Measurements from ENCODE around the gene WNK4.
A peak's percentile ranks its signal among the peaks of the same experiment; 100 is the strongest.

The WNK4 gene

DNA sequence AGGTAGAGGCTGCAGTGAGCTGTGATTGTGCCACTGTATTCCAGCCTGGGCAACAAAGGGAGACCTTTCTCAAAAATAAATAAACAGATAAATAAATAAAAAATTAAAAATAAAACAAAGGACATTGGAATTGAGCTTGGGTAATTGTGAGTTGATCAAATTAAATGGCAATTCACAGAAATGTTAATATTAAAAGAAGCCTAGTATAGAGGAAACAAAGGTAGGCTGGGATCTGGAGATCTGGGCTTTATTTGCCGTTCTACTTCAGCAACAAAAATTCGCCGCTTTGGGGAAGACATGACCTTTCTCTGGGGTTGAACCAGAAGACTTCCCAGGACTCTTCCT lies 7.5 kb upstream of the WNK4 start:
- no peak for DNase-seq (ENCODE audit: low read depth)

DNA sequence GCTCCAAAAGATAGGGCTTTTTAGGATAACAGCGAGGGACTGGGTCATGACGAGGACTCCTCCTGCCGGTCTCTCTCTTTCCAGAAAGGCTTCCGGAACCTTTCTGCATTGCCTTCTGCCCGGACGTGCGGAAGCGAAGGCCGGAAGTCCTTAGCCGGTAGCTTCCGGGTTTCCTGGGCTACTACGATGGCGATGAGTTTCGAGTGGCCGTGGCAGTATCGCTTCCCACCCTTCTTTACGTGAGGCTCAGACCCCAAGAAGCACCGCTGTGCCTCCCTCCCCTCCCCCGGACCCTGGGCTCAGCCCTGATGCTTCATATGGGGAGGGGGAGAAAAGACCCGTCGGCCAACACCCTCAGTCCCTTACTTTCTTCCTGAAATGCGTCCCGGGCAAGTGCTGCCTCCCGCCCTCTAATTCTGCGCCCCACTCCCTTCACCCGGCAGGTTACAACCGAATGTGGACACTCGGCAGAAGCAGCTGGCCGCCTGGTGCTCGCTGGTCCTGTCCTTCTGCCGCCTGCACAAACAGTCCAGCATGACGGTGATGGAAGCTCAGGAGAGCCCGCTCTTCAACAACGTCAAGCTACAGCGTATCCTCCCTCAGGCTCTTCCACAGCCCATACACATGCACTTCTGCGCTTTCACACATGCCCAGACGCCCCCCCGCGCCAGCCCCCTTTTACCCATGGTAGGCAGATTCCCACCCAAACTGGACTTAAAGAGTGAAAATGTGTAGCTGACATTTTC lies 6.9 kb upstream of the WNK4 start, which contains the start of gene VPS25:
Gene VPS25 (plus strand): TSS at position 160 of the 746 bp plus-strand sequence. CDS start 27 bp downstream, at position 187.
- DNase-seq (ENCODE audit: low read depth): peak; percentile 85

DNA sequence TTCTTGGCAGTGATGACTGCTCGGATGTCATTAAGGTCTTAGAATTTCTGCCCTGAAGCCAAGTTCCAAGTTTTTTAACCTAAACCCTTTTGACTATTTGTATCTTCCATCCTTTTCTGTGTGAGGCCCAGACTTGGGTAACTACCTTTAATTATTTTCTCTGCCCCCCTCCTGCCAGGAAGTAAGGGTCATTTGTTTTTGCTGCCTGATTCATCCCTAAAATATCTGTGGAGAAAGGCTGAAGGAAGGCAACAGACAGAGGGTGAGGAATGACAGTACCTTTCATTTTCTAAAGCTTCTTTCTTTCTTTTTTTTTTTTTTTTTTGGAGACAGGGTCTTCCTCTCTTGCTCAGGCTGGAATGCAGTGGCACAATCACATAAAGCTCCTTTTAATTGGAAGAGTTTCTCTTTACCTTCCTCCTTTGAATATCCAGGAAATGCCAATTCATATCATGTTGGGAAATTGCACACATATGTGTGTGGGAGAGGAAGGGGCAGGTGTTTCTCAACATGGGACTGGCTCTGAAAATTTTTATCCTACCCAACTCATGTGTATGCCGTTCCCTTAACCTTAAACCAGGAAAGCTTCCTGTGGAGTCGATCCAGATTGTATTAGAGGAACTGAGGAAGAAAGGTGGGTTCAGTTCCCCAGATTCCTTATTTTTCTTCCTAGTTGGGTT lies 6.2 kb upstream of the WNK4 start:
- no peak for DNase-seq (ENCODE audit: low read depth)

DNA sequence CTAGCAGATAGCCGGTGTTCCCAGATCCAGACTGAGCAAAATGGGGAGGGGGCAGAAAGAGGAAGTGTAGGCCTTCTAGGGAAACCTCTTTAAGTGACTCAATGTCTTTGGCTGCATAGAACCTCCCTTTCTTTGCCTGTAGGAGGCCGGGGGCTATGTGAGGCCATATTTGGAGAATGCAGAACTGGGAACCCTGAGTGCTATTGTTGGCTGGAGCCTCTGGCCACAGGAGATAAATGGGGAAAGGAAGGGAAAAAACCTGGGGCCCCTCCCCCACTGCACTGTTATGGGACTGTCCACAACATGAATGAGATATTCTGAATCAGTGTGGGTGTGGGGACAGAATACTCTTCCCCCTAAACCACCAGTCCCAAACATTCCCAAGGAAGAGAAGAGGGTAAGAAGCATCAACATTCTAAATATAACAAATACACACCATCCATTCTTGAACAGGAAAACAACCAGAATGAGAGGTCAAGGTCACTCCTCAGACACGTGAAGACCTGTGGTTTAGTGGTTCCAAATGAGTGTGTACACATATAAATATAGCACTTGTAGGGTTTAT lies 4.8 kb upstream of the WNK4 start:
- no peak for DNase-seq (ENCODE audit: low read depth)

DNA sequence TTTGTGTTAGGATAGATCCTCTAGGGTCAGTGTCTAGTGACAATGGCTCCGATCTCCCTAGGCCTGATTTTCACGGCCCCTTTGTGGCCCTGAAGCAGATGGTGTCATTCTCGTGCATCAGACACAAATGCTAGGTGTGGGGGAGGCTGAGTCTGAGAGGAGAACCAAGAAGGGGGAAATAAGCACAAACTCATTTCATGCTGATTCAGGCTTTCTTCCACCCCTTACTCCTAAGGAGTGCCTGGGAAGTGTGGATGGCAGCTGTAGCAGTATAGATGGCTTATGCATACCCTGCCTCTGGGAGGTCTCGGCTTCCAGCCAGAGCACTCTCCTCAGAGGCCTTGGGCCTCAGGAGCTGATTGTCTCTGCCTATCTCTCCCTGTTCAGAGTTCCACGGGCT lies 1.8 kb upstream of the WNK4 start:
- no peak for DNase-seq (ENCODE audit: low read depth)

DNA sequence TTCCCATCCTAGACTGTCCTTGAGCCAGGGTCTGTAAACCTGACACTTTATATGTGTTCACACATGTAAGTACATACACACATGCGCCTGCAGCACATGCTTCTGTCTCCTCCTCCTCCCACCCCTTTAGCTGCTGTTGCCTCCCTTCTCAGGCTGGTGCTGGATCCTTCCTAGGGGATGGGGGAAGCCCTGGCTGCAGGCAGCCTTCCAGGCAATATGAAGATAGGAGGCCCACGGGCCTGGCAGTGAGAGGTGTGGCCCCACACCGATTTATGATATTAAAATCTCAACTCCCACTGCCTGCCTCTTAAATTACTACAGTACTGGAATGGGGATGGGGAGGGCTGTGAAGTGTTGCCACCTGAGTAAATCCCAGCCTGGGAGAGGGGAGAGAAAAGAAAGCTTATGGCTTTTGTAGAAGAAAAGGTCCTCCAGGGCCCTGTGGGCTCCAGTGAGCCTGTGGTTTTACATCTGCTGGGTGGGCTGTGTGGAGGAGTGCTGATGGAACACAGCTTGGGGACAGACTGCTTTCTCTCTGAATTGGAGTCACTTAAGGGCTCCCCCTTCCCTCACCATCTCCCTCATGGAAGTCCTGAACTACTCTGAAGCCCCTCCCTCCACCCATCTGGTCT lies 990 bp upstream of the WNK4 start:
- DNase-seq (ENCODE audit: low read depth): no peak

DNA sequence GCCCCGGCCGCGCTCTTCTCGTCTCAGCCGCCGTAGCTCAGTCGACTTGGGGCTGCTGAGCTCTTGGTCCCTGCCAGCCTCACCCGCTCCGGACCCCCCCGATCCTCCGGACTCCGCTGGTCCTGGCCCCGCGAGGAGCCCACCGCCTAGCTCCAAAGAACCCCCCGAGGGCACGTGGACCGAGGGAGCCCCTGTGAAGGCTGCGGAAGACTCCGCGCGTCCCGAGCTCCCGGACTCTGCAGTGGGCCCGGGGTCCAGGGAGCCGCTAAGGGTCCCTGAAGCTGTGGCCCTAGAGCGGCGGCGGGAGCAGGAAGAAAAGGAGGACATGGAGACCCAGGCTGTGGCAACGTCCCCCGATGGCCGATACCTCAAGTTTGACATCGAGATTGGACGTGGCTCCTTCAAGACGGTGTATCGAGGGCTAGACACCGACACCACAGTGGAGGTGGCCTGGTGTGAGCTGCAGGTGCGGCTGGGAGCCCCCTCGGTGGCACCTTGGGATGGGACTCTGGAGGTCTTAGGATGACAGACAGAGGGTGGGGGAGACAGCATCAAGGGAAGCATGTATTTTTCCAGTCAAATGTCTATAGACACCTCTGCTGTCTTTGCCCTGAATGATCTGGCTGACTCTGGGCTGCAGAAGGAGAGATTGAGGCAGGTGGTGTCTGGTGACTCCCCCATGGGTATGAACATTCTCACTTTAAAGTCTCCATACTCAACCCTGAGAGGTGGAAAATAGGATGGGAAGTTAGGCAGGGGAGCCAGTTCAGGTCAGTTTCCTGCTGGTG lies 635 bp downstream of the WNK4 start:
- DNase-seq (ENCODE audit: low read depth): no peak

DNA sequence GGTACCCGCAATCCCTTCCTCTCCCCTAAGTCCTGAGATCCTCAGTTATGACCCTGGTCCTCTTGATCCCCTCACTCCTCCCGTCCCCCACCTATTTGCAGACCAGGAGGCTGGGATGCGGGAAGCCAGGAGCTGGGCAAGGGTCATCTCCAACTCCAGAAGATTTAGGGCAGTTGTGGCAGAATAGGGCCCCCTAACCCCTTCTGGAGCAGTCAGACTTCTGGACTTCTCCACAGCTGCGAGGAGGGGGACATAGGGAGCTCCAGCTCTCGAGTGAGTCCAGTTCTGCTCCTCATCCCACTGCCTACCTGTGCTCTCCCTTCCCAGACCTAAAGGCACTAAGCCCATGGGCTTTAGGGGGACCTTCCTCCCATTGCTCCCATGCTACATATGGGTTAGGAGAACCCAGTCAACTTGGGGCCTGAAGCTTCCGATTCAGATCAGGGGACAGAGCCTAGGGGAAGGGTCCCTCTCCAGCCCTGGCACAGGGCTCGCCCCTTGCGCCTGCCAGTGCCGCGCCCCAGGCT lies 1.3 kb downstream of the WNK4 start:
- no peak for DNase-seq (ENCODE audit: low read depth)

DNA sequence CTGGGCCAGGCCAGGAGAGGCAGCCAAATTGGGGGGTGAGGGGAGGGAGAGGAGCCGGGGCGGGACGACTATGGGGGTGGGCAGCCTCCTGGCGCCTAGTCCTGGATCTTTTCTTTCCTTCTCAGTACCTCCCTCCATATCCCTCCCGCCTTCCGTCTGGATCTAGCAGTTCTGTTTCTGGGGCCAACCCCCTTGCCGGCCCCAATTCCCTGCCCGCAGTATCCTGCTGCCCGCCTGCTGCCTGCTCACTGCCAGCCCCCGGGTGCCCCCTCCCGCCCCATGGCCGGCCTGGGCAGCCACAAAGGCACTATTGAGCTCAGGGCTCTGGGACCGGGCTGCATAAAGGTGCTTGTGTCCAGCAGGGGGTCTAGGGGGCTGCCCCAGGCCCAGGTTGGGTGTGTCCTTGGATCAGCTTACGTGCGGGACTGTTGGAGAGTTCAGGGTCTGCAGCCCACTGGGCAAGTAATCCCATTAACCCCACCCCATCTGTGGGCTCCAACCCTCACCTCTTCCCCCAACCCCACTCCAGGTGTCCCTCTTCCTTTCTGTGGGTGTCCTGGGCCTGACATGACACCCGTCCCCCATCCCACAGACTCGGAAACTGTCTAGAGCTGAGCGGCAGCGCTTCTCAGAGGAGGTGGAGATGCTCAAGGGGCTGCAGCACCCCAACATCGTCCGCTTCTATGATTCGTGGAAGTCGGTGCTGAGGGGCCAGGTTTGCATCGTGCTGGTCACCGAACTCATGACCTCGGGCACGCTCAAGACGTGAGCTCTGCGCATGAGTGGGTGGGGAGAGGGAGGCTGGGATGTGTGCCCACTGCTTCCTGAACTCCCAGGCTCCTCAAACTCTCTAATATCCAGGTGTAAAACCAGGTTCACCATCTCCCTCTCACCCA lies 2.0 kb downstream of the WNK4 start:
- DNase-seq (ENCODE audit: low read depth): no peak

- DNase-seq (ENCODE audit: low read depth): no peak
Measured at GRCh38 chr17:42783062-42783790, 2.8 kb downstream of the WNK4 start.

GRCh38 chr17:42783791-42784138 lies 3.4 kb downstream of the WNK4 start:
- DNase-seq (ENCODE audit: low read depth): no peak

DNA sequence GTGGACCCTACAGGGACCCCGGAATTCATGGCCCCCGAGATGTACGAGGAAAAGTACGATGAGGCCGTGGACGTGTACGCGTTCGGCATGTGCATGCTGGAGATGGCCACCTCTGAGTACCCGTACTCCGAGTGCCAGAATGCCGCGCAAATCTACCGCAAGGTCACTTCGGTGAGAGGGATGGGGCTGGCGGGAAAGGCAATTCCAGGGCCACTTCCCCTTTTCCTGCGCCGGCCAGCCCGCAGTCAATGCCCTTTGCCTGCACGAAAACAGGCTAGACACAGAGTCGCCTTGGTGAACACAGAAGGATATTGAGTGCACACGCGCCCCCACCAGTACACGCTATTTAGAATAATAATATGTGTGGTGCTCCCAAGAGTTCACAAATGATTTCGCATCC lies 4.0 kb downstream of the WNK4 start:
- no peak for DNase-seq (ENCODE audit: low read depth)

DNA sequence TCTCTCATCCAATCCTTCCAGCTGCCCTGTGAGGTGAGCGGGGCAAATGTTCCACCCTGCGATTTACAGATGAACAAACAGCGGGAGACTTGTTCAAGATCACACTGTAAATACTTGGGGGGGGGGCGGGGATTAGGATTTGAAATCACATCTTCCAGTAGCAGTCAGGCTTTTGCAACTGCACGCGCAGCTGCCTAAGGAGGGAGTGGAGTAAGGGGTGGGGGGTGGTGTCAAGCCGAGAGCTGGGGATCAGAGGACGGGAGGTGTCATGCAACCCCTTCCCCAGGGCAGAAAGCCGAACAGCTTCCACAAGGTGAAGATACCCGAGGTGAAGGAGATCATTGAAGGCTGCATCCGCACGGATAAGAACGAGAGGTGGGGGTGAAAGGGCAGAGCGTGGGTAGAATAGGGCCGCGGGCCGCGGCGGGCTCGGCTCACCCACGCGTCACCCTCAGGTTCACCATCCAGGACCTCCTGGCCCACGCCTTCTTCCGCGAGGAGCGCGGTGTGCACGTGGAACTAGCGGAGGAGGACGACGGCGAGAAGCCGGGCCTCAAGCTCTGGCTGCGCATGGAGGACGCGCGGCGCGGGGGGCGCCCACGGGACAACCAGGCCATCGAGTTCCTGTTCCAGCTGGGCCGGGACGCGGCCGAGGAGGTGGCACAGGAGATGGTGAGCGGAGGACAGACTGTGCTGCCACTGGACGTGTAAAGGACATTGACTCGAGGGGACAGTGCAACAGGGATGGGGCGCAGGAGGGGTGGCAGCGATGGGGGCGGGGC lies 4.6 kb downstream of the WNK4 start:
- no peak for DNase-seq (ENCODE audit: low read depth)

DNA sequence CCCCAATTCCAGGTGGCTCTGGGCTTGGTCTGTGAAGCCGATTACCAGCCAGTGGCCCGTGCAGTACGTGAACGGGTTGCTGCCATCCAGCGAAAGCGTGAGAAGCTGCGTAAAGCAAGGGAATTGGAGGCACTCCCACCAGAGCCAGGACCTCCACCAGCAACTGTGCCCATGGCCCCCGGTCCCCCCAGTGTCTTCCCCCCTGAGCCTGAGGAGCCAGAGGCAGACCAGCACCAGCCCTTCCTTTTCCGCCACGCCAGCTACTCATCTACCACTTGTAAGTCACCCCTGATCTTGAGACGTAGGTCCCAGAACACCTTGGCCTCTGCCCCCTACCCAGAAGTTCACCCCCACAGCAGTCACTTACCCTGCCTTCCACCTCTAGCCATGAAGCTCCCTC lies 6.9 kb downstream of the WNK4 start:
- DNase-seq (ENCODE audit: low read depth): no peak

- no peak for DNase-seq (ENCODE audit: low read depth)
Measured at GRCh38 chr17:42791948-42792347, 11.5 kb downstream of the WNK4 start.

- no peak for DNase-seq (ENCODE audit: low read depth)
Measured at GRCh38 chr17:42792545-42792944, 12.1 kb downstream of the WNK4 start.

GRCh38 chr17:42795061-42795460 lies 14.7 kb downstream of the WNK4 start:
- DNase-seq (ENCODE audit: low read depth): no peak

GRCh38 chr17:42795465-42795864 lies 15.1 kb downstream of the WNK4 start:
- DNase-seq (ENCODE audit: low read depth): no peak

DNA sequence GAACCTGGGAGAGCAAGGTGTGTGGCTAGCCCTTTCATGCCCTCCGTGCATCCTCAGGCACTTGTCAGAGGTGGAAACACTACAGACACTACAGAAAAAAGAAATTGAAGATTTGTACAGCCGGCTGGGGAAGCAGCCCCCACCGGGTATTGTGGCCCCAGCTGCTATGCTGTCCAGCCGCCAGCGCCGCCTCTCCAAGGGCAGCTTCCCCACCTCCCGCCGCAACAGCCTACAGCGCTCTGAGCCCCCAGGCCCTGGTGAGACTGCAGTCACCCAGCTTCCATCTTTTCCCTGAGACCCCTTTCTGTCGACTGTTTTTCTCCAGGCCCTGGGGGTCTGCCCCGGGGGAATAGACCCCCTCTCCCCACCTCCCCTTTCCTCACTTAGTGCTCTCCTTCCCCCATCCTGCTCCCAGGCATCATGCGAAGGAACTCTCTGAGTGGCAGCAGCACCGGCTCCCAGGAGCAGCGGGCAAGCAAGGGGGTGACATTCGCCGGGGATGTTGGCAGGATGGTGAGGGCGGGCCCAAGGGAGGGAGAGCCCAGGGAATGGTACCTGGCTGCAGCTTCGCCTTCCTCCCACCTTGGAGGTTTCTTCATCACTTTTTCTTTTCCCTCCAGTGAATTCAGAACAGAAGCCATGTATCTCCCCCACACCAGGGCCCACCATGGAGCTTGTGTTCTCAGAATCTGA lies 15.8 kb downstream of the WNK4 start:
- DNase-seq (ENCODE audit: low read depth): no peak
